Naive thymus-derived CD8-positive, alpha-beta T cell (primary cell): Measurements from ENCODE around the gene ADGRF4. TPM values are rescaled to one million over a fixed set of nuclear protein-coding genes. Genes with fewer than 3 reads are reported as not detected.

Source experiments
- ATAC-seq, 2 donors: fragments of 150-1000 bp; cut with Tn5 transposase in 1 of 2; sonication (Bioruptor Pico), chemical (Tn5 transposase) in 1 of 2; 1 replicate in 1 of 2; 2 replicates in 1 of 2; pipeline ENCODE4 v1.10.0; 2021; ENCODE audit warnings: mild to moderate bottlenecking in 2 of 2, moderate library complexity in 2 of 2
- POLR2A ChIA-PET: fragments of 350-600 bp; sonication (Branson Sonifier 250); formaldehyde crosslinking; loops from one replicate; lab custom pipeline; 2021; ENCODE audit warnings: antibody characterized with exemption; lab: Charles Lee
- DNase-seq, 10 donors: peaks; one replicate each; pipeline versions ENCODE4 v3.0.0 to v3.0.0-alpha.2; 2020 to 2022
- H3K27ac Mint-ChIP-seq, 10 donors: one replicate each; pipeline ENCODE4 v1.8.0; 2020 to 2022; ENCODE audit warnings: mild to moderate bottlenecking in 10 of 10, mixed read lengths in 10 of 10, moderate library complexity in 4 of 10, inconsistent platforms in 1 of 10
- H3K27me3 Mint-ChIP-seq, 5 donors: one replicate each; pipeline ENCODE4 v1.8.0; 2021 to 2022; ENCODE audit warnings: mixed read lengths in 5 of 5
- H3K36me3 Mint-ChIP-seq, 3 donors: one replicate each; pipeline ENCODE4 v1.8.0; 2020 to 2022; ENCODE audit warnings: mixed read lengths in 3 of 3, mild to moderate bottlenecking in 2 of 3, inconsistent platforms in 1 of 3
- H3K4me1 Mint-ChIP-seq, 4 donors: one replicate each; pipeline ENCODE4 v1.8.0; 2021 to 2022; ENCODE audit warnings: mixed read lengths in 4 of 4
- H3K4me3 Mint-ChIP-seq, 10 donors: one replicate each; pipeline ENCODE4 v1.8.0; 2020 to 2022; ENCODE audit warnings: mild to moderate bottlenecking in 10 of 10, mixed read lengths in 10 of 10, moderate library complexity in 6 of 10, inconsistent platforms in 1 of 10
- H3K9me3 Mint-ChIP-seq, 9 donors: one replicate each; pipeline ENCODE4 v1.8.0; 2020 to 2022; ENCODE audit warnings: mixed read lengths in 9 of 9, mild to moderate bottlenecking in 3 of 9, inconsistent platforms in 1 of 9, moderate library complexity in 1 of 9
- polyA plus RNA-seq, 3 donors: library from polyadenylated mRNA; unstranded; fragments of 300-500 nt; fragmentation: Illumina TruSeq; gene quantifications; one replicate each; pipeline ENCODE4 v1.2.3, GENCODE V29; 2021
- total RNA-seq, 8 experiments: library from RNA in 2 of 8; stranded (reverse) in 2 of 8; gene quantifications; one replicate each; pipeline ENCODE4 v1.2.3 and lab custom pipeline; 2021 to 2026

ADGRF4 gene
- total and polyA plus RNA-seq, 5 experiments from 2014 or later = not detected

DNA sequence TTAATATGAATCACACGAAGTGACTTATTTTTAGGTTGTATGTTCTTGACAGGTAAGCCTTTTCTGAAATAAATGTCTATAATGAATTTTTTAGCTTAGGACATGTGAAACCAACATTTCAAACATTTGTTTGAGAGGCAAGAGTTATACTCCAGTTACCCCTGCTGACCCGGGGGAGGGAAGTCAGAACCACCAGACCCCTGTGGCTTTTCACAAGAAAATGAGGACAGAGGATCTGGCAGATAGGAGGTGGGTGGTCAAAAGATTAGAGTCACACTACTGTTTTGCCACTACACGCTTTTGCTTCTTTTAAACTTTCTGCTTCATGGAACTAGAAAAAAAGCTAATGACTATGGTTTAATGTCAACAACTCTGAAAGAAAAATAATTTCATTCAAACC is 27.5 kb upstream of the ADGRF4 start:
- no peaks in the 10 kb centered on the region for H3K9me3 Mint-ChIP-seq
- H3K36me3 Mint-ChIP-seq = no peaks in the 10 kb centered on the region
- no peak overlapping the region for H3K27ac Mint-ChIP-seq
- H3K4me1 Mint-ChIP-seq = no peaks in the 10 kb centered on the region
- H3K27me3 Mint-ChIP-seq = peaks cover 15 to 51% (median 23%) of the 10 kb centered on the region in 5 donors
- ATAC-seq = no peak
- POLR2A ChIA-PET = no interaction called here
- no peak overlapping the region for H3K4me3 Mint-ChIP-seq
- no peak for DNase-seq

DNA sequence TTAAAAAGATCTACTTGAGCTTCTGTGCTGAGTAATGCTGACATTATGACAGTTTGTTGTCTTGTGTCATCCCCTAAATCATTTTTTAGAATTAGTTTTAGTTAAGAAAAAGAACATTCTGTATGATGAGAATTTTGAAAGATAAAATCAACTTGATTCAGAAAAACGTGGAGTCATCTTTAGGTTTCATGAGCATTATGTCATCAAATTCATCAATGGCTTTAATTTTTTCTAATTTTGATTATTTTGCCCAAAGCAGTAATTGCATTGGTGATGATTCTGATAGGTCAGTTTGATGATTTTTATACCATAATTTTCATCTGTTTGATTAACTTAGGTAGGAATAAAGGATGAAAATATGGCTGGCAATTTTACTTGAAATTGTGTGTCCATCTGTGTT is 26.6 kb upstream of the ADGRF4 start:
- ATAC-seq = no peak
- no peaks in the 10 kb centered on the region for H3K9me3 Mint-ChIP-seq
- DNase-seq = no peak
- H3K27me3 Mint-ChIP-seq = peaks cover 11 to 47% (median 19%) of the 10 kb centered on the region in 5 donors
- POLR2A ChIA-PET = no interaction called here
- no peaks in the 10 kb centered on the region for H3K4me1 Mint-ChIP-seq
- no peaks in the 10 kb centered on the region for H3K36me3 Mint-ChIP-seq
- no peak overlapping the region for H3K27ac Mint-ChIP-seq
- H3K4me3 Mint-ChIP-seq = no peak overlapping the region

DNA sequence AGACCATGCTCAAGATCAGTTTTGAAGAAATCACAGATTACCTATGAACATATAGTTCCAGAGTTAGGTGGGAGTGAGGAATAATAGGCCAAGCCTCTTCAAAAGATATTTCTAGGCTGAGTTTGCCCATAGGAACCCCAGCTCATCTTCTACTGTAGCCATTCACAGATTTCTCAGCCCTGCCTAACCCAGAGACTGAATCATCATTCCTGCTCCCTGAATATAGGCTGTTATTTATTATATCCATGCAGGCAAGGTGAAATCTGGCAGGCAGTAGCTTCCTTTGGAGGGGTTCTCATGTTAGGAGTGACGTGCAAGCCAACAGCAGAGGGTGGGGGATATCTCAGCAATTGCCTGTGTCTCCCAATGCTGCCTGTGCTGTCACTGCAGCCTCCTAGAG is 25.6 kb upstream of the ADGRF4 start:
- ATAC-seq (no peak), DNase-seq (no peak)
- no peak overlapping the region for H3K4me3 Mint-ChIP-seq
- peaks cover 8 to 46% (median 17%) of the 10 kb centered on the region in 5 donors for H3K27me3 Mint-ChIP-seq
- POLR2A ChIA-PET = no interaction called here
- H3K4me1 Mint-ChIP-seq = no peaks in the 10 kb centered on the region
- H3K36me3 Mint-ChIP-seq = no peaks in the 10 kb centered on the region
- H3K27ac Mint-ChIP-seq = no peak overlapping the region
- no peaks in the 10 kb centered on the region for H3K9me3 Mint-ChIP-seq

DNA sequence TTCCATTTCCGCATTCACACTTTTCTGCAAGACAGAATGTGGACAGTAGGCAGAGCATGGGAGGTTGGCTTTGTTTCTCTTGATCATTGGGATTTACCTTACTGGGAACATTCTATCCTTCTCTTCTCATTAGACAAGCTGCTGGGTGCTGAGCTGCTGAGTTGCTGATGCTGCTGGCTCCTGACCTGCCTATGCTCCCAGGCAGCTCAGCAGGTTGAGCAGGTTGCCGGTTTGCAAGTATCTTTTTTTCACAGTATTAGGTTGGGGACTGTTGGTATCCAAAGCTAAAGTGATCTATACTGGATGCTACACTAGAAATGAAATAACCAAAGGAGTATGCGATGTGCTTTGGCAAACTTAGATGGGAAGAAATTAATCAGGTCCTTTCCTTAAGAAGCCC is 23.7 kb upstream of the ADGRF4 start:
- ATAC-seq = no peak
- POLR2A ChIA-PET = interaction anchor here (0.6 kb wide), 1 partner anchor 29 kb away, joined by 3 read pairs; no protein-coding TSS in a partner anchor
- Mint-ChIP-seq H3K4me3 (no peak overlapping the region), H3K27me3 (peaks cover 6 to 34% (median 14%) of the 10 kb centered on the region in 5 donors), H3K4me1 (no peaks in the 10 kb centered on the region), H3K36me3 (no peaks in the 10 kb centered on the region), H3K9me3 (no peaks in the 10 kb centered on the region), H3K27ac (no peak overlapping the region)
- DNase-seq = no peak

DNA sequence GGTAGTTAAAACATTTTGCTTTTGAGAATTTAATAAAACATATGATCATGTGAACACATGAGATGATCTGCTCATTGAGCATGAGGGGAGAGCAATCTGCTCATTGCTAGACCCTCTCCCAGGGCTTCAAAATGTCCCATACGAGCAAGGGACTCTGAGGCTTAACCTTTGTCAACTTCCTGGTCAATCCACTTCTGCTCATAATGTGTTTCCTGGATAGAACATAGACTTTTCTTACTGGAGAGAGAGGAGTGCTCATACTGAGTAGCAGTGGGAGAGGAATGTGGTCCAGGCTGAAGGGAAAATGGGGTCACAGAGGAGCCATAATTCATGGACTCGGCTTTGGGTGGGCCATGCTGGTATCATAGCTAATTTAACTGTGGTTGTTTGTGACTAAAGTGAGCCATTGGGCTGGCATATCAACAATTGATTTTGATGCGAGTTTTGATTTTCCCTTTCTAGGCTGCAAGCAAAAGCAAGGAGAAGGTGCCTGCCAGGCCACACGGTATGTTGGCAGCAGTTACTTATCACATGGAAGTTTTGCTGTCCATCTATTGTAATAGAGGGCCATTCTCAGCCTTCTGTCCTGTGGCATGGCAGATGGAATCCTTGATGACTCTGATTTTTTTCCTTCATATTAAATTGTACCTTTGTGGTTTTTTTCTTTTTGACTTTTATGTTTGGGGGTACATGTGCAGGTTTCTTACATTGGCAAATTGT is 20.8 kb upstream of the ADGRF4 start:
- Mint-ChIP-seq H3K36me3 (no peaks in the 10 kb centered on the region), H3K9me3 (no peaks in the 10 kb centered on the region), H3K27me3 (peaks cover 4 to 27% (median 10%) of the 10 kb centered on the region in 5 donors), H3K27ac (no peak overlapping the region), H3K4me3 (no peak overlapping the region), H3K4me1 (no peaks in the 10 kb centered on the region)
- POLR2A ChIA-PET = no interaction called here
- ATAC-seq (no peak), DNase-seq (no peak)

DNA sequence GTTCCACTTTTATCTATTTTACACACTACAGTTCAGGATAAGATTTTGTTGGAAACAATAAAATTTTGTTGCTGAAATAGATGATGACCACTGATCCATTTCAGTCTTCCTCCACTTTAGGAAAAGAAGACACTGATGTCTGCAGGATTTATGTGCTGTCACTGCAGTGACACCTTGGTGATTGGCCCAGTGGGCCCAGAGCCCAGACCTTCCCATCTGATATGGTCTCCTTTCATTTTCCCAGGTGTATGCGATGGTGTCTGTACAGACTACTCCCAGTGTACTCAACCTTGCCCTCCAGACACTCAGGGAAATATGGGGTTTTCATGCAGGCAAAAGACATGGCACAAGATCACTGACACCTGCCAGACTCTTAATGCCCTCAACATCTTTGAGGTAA is 19.6 kb upstream of the ADGRF4 start:
- POLR2A ChIA-PET = no interaction called here
- Mint-ChIP-seq H3K27me3 (peaks cover 4 to 18% (median 10%) of the 10 kb centered on the region in 5 donors), H3K36me3 (no peaks in the 10 kb centered on the region), H3K4me1 (no peaks in the 10 kb centered on the region), H3K4me3 (no peak overlapping the region), H3K9me3 (no peaks in the 10 kb centered on the region), H3K27ac (no peak overlapping the region)
- ATAC-seq (no peak), DNase-seq (no peak)

DNA sequence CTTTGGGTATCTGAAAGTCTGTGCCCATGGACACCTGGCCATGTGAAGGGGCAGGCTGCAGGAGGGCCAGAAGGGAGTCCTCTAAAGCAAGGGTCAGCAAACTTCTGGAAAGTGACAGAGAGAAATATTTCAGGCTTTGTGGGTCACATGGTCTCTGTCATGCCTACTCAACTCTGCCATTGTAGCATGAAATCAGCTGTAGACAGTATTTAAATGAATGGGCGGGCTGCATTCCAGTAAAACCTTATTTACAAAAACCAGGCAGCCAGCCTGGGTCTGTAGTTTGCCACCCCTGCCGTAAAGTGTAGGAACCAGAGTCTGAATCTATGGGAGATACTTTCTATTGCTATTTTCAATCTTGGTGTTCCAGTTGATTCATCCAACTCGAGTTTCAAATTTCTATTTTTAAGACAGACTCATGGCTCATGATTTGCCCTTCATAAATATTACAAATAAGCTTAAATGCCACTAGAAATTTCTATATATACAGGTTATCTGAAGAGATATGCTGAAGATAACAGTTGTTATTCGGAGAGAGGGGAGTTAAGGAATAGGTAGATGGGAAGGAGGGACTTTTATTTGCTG is 19.0 kb upstream of the ADGRF4 start:
- ATAC-seq (no peak), DNase-seq (no peak)
- Mint-ChIP-seq H3K27me3 (peaks cover 4 to 22% (median 10%) of the 10 kb centered on the region in 5 donors), H3K36me3 (no peaks in the 10 kb centered on the region), H3K27ac (no peak overlapping the region), H3K4me3 (no peak overlapping the region), H3K9me3 (no peaks in the 10 kb centered on the region), H3K4me1 (no peaks in the 10 kb centered on the region)
- POLR2A ChIA-PET = no interaction called here

DNA sequence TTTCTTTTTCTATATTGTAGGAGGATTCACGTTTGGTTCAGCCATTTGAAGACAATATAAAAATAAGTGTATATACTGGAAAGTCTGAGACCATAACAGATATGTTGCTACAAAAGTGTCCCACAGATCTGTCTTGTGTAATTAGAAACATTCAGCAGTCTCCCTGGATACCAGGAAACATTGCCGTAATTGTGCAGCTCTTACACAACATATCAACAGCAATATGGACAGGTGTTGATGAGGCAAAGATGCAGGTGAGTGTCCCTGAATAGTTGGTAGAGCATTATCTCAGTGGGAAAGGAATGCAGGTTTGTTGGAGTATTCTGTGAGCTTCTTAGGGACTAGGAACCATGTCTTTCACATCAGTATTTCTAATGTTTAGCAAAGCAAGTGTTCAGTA is 18.3 kb upstream of the ADGRF4 start:
- Mint-ChIP-seq H3K4me1 (no peaks in the 10 kb centered on the region), H3K27ac (no peak overlapping the region)

DNA sequence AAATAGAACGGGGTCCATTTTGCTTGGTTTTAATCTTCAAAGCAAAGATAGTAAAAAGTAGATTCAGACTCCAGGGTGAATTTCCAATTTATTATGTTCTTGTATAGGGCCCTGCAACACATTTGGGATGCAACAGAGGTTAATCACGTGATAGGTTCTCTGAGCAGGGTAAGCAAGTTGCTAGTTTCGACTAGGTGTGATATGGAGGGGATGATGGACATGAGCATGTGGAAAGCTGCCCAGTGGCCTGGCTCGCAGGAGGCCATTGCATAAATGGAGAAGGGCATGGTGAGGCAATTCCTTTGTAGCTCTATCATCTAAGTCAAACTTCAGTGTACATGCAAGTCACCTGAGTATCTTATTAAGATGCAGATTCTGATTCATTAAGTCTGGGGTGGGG is 17.7 kb upstream of the ADGRF4 start:
- ATAC-seq (no peak), DNase-seq (no peak)
- POLR2A ChIA-PET = no interaction called here
- Mint-ChIP-seq H3K27ac (no peak overlapping the region), H3K4me3 (no peak overlapping the region), H3K27me3 (peaks cover 3 to 24% (median 10%) of the 10 kb centered on the region in 5 donors), H3K9me3 (no peaks in the 10 kb centered on the region), H3K36me3 (no peaks in the 10 kb centered on the region), H3K4me1 (no peaks in the 10 kb centered on the region)

More for the DNA sequence above, 18.3 kb upstream of the ADGRF4 start:
- Mint-ChIP-seq H3K4me3 (no peak overlapping the region), H3K27me3 (peaks cover 3 to 24% (median 10%) of the 10 kb centered on the region in 5 donors), H3K36me3 (no peaks in the 10 kb centered on the region), H3K9me3 (no peaks in the 10 kb centered on the region)
- no peak for ATAC-seq
- POLR2A ChIA-PET = no interaction called here
- DNase-seq = no peak

DNA sequence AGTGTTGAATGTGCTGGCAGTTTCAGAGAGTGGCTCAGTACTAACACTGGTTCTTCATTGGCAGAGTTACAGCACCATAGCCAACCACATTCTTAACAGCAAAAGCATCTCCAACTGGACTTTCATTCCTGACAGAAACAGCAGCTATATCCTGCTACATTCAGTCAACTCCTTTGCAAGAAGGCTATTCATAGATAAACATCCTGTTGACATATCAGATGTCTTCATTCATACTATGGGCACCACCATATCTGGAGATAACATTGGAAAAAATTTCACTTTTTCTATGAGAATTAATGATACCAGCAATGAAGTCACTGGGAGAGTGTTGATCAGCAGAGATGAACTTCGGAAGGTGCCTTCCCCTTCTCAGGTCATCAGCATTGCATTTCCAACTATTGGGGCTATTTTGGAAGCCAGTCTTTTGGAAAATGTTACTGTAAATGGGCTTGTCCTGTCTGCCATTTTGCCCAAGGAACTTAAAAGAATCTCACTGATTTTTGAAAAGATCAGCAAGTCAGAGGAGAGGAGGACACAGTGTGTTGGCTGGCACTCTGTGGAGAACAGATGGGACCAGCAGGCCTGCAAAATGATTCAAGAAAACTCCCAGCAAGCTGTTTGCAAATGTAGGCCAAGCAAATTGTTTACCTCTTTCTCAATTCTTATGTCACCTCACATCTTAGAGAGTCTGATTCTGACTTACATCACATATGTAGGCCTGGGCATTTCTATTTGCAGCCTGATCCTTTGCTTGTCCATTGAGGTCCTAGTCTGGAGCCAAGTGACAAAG is 17.0 kb upstream of the ADGRF4 start:
- no peaks in the 10 kb centered on the region for H3K9me3 Mint-ChIP-seq
- H3K36me3 Mint-ChIP-seq = no peaks in the 10 kb centered on the region
- POLR2A ChIA-PET = no interaction called here
- H3K27ac Mint-ChIP-seq = no peak overlapping the region
- no peaks in the 10 kb centered on the region for H3K4me1 Mint-ChIP-seq
- H3K4me3 Mint-ChIP-seq = no peak overlapping the region
- DNase-seq = no peak
- no peak for ATAC-seq
- H3K27me3 Mint-ChIP-seq = peaks cover 3 to 24% (median 10%) of the 10 kb centered on the region in 5 donors

DNA sequence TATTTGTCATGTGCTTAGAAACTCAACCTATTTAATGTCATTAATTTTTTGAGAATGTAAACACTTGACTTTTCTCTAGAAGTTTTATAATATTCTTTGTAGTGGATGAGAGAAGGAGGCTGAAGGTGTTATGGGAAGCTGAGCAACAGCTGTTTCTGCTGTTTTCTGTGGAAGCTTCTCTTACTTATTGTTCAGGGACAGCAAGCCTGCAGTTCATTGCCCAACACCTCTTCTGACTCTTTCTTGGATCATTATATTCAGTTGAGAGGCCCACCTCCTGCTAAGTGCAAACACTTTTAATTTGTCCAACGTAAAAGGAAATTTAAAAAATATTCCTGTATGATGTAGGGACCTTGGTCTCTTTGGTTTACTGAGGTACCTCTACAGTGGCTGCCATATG is 12.0 kb upstream of the ADGRF4 start:
- no peak overlapping the region for H3K4me3 Mint-ChIP-seq
- DNase-seq = no peak
- no peak overlapping the region for H3K27ac Mint-ChIP-seq
- H3K27me3 Mint-ChIP-seq = peaks cover 0 to 9% (median 3%) of the 10 kb centered on the region in 5 donors
- H3K4me1 Mint-ChIP-seq = no peaks in the 10 kb centered on the region
- POLR2A ChIA-PET = no interaction called here
- ATAC-seq = no peak
- H3K36me3 Mint-ChIP-seq = no peaks in the 10 kb centered on the region
- no peaks in the 10 kb centered on the region for H3K9me3 Mint-ChIP-seq

DNA sequence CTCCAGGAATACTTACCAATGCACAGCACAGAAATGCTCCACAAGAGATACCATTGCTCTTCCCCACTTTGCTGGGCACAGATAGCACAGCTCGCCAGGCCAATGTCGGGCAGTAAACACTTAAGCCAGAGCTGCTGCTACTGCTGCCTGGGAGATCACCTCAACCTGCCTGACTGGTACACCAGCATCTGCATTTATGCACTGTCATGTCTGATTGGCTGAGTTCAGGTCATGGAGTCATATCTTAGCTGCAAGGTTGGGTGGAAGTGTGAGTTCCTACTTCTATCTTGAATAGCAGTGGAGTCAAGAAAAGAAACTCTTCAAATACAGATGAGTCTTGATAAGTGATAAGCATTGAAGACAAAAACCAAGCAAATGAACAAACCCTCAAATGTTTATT is 10.9 kb upstream of the ADGRF4 start:
- H3K27ac Mint-ChIP-seq = no peak overlapping the region
- POLR2A ChIA-PET = no interaction called here
- no peaks in the 10 kb centered on the region for H3K9me3 Mint-ChIP-seq
- no peaks in the 10 kb centered on the region for H3K36me3 Mint-ChIP-seq
- H3K4me1 Mint-ChIP-seq = no peaks in the 10 kb centered on the region
- peaks cover 0 to 9% (median 3%) of the 10 kb centered on the region in 5 donors for H3K27me3 Mint-ChIP-seq
- H3K4me3 Mint-ChIP-seq = no peak overlapping the region
- DNase-seq (no peak), ATAC-seq (no peak)

DNA sequence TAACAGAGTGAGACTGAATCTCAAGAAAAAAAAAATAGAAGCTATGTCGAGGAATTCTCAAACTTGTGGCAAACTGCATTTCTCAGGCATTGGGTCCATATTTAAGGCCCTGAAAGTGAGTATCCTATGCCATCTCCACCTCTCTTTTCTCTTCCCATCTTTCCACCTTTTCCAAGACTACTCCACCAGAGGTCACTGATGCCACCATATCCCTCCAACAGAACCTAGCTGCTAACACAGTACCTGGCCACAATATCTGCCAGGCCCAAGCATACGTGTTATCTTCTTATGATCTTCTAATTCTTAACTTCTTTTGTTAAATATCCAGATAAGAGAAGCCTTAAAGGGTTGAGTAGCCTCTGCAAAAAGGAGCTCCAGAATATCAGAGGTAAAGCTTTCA is 8.2 kb upstream of the ADGRF4 start:
- no peak for DNase-seq
- H3K36me3 Mint-ChIP-seq = no peaks in the 10 kb centered on the region
- H3K4me1 Mint-ChIP-seq = no peaks in the 10 kb centered on the region
- H3K4me3 Mint-ChIP-seq = no peak overlapping the region
- POLR2A ChIA-PET = no interaction called here
- ATAC-seq = no peak
- H3K9me3 Mint-ChIP-seq = no peaks in the 10 kb centered on the region
- peaks cover 0 to 15% (median 0%) of the 10 kb centered on the region in 5 donors for H3K27me3 Mint-ChIP-seq
- H3K27ac Mint-ChIP-seq = no peak overlapping the region
